Fibroblast of the aortic adventitia (primary cell): Measurements from ENCODE around the gene SP6. TPM values are rescaled to one million over a fixed set of nuclear protein-coding genes. Genes with fewer than 3 reads are reported as not detected.

Experiments used
- DNase-seq: peaks from one replicate; pipeline ENCODE4 v3.0.0-alpha.2; 2010; ENCODE audit warnings: low read depth
- H3K4me3 ChIP-seq: 2 replicates; pipeline ENCODE4 v1.5.1; 2011; ENCODE audit warnings: low read depth, mild to moderate bottlenecking, control low read depth, low read length, moderate library complexity
- CTCF ChIP-seq: IDR thresholded peaks from 2 replicates; pipeline ENCODE4 v1.5.1; 2011; ENCODE audit warnings: mild to moderate bottlenecking, low read length, control low read depth, inconsistent platforms; ENCODE audit not compliant: insufficient read depth
- total RNA-seq: library from RNA; depleted of rRNA; stranded (reverse); fragments of >200 nt; gene quantifications from 2 replicates; pipeline ENCODE4 v1.2.3, GENCODE V29; 2012; ENCODE audit warnings: low replicate concordance

The SP6 gene
- 0.09 TPM in 1 of 2 replicates, not detected in the other for total RNA-seq

GRCh38 chr17:47850692-47851573, at the start of gene SP6:
SP6 (minus strand) TSS chr17:47851163; CDS start chr17:47848429, 2,734 bp downstream.
- no peak within 1 kb of the TSS for H3K4me3 ChIP-seq
- peak; percentile 36 for DNase-seq
- TF ChIP-seq CTCF = no peak

GRCh38 chr17:47899643-47900042, 48.7 kb upstream of the SP6 start:
- no peak for TF ChIP-seq CTCF
- no peak for DNase-seq
- H3K4me3 ChIP-seq = no peak overlapping the region

GRCh38 chr17:47898241-47898640, 47.3 kb upstream of the SP6 start:
- no peak overlapping the region for H3K4me3 ChIP-seq
- no peak for DNase-seq
- TF ChIP-seq CTCF = no peak

- H3K4me3 ChIP-seq = peak overlapping the region; percentile 91
- no peak for DNase-seq
- no peak for TF ChIP-seq CTCF
Observed at GRCh38 chr17:47897561-47897960, 46.6 kb upstream of the SP6 start.

GRCh38 chr17:47896672-47897490, 45.9 kb upstream of the SP6 start:
- peak overlapping the region; percentile 91 for H3K4me3 ChIP-seq
- peak; percentile 38 for DNase-seq
- no peak for TF ChIP-seq CTCF

GRCh38 chr17:47895856-47896671, 45.1 kb upstream of the SP6 start, which contains the start of gene SP2:
SP2 (plus strand) TSS chr17:47896236; CDS start chr17:47896287, 51 bp downstream.
- peak within 1 kb of the TSS; percentile 96 for H3K4me3 ChIP-seq
- peak; percentile 100 for DNase-seq
- no peak for TF ChIP-seq CTCF
